Ectodermal cell (in vitro differentiated cells): ENCODE measurements around the gene CERKL.

Experiments used
- H3K27ac ChIP-seq: 2 replicates; pipeline ENCODE4 v1.7.0; 2013; ENCODE audit warnings: mild to moderate bottlenecking, low read depth, low read length; ENCODE audit not compliant: insufficient read depth, poor library complexity, severe bottlenecking
- H3K27me3 ChIP-seq: 2 replicates; pipeline ENCODE4 v1.7.0; 2013; ENCODE audit warnings: mild to moderate bottlenecking, low read length; ENCODE audit not compliant: insufficient read depth, control insufficient read depth, poor library complexity, severe bottlenecking
- H3K36me3 ChIP-seq: one replicate; pipeline ENCODE4 v1.7.0; 2013; ENCODE audit warnings: low read length; ENCODE audit not compliant: control insufficient read depth, insufficient read depth
- H3K4me1 ChIP-seq: one replicate; pipeline ENCODE4 v1.7.0; 2013; ENCODE audit warnings: low read length; ENCODE audit not compliant: control insufficient read depth, insufficient read depth
- H3K4me3 ChIP-seq: 2 replicates; pipeline ENCODE4 v1.7.0; 2013; ENCODE audit warnings: low read depth, low read length, control low read depth; ENCODE audit not compliant: insufficient read depth
- H3K9me3 ChIP-seq: 2 replicates; pipeline ENCODE4 v1.7.0; 2013; ENCODE audit warnings: mild to moderate bottlenecking, low read length, moderate library complexity; ENCODE audit not compliant: control insufficient read depth
- WGBS, 2 experiments: methylation state at CpG; one replicate each; pipeline ENCODE4 v1.1.7; 2013; ENCODE audit warnings: missing lambda C conversion rate in 2 of 2; 5-methylcytosine and 5-hydroxymethylcytosine counted together

Gene CERKL

DNA sequence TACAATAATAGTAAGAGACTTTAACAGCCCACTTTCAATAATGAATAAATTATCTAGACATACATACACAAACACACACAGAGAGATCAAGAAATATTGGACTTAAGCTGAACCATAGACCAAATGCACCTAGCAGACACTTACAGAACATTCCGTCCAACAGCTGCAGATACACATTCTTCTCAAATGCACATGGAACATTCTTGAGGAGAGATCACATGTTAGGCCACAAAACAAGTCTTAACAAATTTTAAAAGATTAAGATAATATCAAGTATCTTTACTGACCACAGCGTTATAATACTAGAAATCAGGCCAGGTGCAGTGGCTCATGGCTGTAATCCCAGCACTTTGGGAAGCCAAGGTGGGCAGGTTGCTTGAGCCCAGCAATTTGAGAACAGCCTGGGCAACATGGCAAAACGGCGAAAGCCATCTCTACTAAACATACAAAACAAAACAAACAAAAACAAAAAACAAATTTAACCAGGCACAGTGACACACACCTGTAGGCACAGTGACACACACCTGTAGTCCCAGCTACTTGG is 7.4 kb downstream of the CERKL start:
- no peaks in the 10 kb centered on the region for H3K4me1 ChIP-seq
- no peaks in the 10 kb centered on the region for H3K36me3 ChIP-seq
- no peak overlapping the region for H3K4me3 ChIP-seq
- WGBS, 2 experiments, result 86 to 88% methylated on average over 4 of the region's 4 CpGs
- no peak overlapping the region for H3K27ac ChIP-seq
- H3K27me3 ChIP-seq, result peaks cover 21% of the 10 kb centered on the region
- no peaks in the 10 kb centered on the region for H3K9me3 ChIP-seq

DNA sequence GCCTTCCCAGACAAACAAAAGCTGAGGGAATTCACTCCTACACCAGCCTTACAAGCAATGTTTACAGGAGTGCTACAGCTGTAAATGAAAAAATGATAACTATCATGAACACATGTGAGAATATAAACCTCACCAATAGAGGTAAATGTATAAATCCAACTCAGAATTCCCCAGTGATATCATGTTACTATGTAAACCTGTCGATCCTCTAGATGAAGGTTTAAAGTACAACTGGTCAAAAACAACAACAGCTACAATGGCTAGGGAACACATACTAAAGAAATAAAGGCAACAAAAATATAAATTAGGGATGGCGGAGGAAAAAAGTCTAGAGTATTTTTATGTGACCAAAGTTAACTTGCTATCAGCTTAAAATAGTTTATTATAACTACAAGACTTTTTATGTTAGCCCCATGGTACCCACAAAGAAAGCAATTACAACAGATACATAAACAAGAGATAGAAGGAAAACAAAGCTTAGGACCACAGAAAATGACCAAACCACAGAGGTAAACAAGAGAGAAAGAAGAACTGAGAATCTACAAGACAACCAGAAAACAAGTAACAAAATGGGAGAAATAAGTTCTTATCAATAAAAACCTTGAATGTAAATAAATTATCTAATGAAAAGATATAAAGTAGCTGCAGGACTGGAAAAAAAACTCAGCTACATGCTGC is 8.3 kb downstream of the CERKL start:
- 100% methylated on average over 1 of the region's 2 CpGs for WGBS, 2 experiments
- no peaks in the 10 kb centered on the region for H3K4me1 ChIP-seq
- H3K27me3 ChIP-seq, result peaks cover 12% of the 10 kb centered on the region
- no peaks in the 10 kb centered on the region for H3K36me3 ChIP-seq
- no peak overlapping the region for H3K4me3 ChIP-seq
- H3K27ac ChIP-seq, result no peak overlapping the region
- no peaks in the 10 kb centered on the region for H3K9me3 ChIP-seq

DNA sequence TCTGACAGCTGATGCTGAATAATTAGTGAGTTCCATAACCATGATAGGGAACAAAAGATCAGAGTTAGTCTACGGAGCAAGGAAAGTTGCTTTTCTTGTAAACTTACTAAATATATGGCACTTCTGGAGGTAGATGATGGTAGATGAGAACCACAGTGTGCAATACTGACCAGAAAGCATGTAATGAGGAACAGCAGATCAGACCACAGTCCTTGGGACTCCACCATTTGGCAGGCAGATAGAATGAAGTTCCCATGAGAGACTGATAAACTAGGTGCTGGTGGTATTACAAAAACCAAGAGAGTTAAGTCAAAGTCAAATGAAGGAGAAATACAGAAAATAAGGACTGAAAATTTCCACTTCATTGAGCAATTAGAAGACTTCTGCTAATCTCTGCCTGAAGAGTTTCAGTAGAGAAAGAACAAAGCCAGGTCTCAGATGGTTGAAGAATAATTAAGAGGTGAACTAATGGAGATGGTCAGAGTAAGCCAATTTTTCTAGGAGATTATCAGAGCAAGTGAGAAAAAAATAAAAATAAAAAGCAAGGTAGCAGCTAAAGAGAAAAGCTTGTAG is 10.4 kb downstream of the CERKL start:
- Histone ChIP-seq H3K4me3 (no peak overlapping the region), H3K27ac (no peak overlapping the region), H3K4me1 (no peaks in the 10 kb centered on the region), H3K36me3 (no peaks in the 10 kb centered on the region), H3K9me3 (no peaks in the 10 kb centered on the region), H3K27me3 (no peaks in the 10 kb centered on the region)
- WGBS, 2 experiments, result 88 to 96% methylated on average over 1 of the region's 1 CpG

- no peaks in the 10 kb centered on the region for H3K9me3 ChIP-seq
- H3K36me3 ChIP-seq, result no peaks in the 10 kb centered on the region
- H3K27me3 ChIP-seq, result no peaks in the 10 kb centered on the region
- H3K4me1 ChIP-seq, result no peaks in the 10 kb centered on the region
- 83 to 94% methylated on average over 1 of the region's 1 CpG for WGBS, 2 experiments
- no peak overlapping the region for H3K27ac ChIP-seq
- H3K4me3 ChIP-seq, result no peak overlapping the region
These were observed 13.8 kb downstream of the CERKL start for GRCh38 chr2:181643151-181643550.

DNA sequence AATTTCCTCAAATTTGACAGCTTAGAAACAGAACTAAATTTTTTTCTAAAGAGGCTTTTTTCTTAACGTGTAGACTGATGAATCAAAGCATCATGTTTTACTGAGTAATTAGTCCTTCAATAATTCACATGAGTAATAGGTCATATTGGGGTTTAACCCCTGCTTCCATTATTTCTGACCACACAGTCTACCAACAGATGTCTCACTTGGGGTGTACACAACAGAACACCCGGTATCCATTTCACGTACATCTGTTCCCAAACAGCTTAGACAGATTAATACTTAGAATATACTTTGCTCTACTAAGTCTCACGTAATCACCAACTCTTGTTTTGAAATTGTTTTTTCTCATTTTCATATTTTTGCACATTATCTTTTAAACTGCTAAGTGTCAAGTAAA is 14.8 kb downstream of the CERKL start:
- Histone ChIP-seq H3K36me3 (no peaks in the 10 kb centered on the region), H3K4me1 (no peaks in the 10 kb centered on the region), H3K27ac (no peak overlapping the region), H3K27me3 (no peaks in the 10 kb centered on the region), H3K4me3 (no peak overlapping the region), H3K9me3 (no peaks in the 10 kb centered on the region)
- 87 to 93% methylated on average over 3 to 4 of the region's 4 CpGs for WGBS, 2 experiments

GRCh38 chr2:181639686-181640085 is 17.2 kb downstream of the CERKL start:
- no peaks in the 10 kb centered on the region for H3K4me1 ChIP-seq
- no peaks in the 10 kb centered on the region for H3K27me3 ChIP-seq
- WGBS, 2 experiments, result 0% methylated on average over 1 of the region's 1 CpG
- H3K36me3 ChIP-seq, result no peaks in the 10 kb centered on the region
- no peak overlapping the region for H3K4me3 ChIP-seq
- no peaks in the 10 kb centered on the region for H3K9me3 ChIP-seq
- no peak overlapping the region for H3K27ac ChIP-seq

DNA sequence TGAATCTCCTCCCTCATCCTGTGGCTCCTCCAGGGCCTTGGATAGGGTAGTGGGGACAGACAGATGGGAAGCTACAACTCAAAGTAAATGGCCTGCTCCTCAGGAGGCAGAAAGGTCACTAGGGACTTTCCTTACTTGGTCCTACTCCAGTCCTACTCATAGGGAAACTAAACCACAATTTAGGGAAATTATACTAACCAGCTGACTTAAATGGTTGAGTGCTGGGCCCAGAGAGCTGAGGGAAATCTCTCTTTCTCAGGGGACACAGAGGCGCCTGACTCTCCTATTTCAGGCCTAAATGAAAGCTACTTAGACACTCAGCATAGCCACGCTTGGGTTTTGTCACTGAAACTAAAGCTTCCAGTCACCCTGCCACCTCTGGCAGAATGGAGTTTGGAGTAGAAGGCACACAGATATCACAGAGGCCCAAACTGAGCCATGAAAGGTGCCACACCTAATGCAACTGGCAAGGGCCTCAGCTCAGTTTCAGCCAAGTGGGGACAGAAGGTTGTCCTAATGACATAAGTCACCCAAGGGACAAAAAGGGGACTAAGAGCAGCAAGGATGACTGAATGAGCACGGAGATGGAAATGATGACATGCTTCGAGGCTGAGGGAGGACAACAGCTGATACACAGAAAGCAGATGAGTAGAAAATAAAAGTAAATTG is 24.0 kb downstream of the CERKL start:
- H3K4me1 ChIP-seq, result no peaks in the 10 kb centered on the region
- H3K4me3 ChIP-seq, result no peak overlapping the region
- H3K27ac ChIP-seq, result no peak overlapping the region
- WGBS, 2 experiments, result 92 to 94% methylated on average over 4 of the region's 4 CpGs
- H3K27me3 ChIP-seq, result no peaks in the 10 kb centered on the region
- H3K36me3 ChIP-seq, result no peaks in the 10 kb centered on the region
- H3K9me3 ChIP-seq, result no peaks in the 10 kb centered on the region

- Histone ChIP-seq H3K36me3 (no peaks in the 10 kb centered on the region), H3K9me3 (no peaks in the 10 kb centered on the region), H3K4me1 (no peaks in the 10 kb centered on the region), H3K4me3 (no peak overlapping the region), H3K27ac (no peak overlapping the region), H3K27me3 (no peaks in the 10 kb centered on the region)
- 100% methylated on average over 1 of the region's 3 CpGs; no CpG with 5 or more reads in 1 of the 2 experiments for WGBS, 2 experiments
These were observed 28.0 kb downstream of the CERKL start for GRCh38 chr2:181628590-181629585.

DNA sequence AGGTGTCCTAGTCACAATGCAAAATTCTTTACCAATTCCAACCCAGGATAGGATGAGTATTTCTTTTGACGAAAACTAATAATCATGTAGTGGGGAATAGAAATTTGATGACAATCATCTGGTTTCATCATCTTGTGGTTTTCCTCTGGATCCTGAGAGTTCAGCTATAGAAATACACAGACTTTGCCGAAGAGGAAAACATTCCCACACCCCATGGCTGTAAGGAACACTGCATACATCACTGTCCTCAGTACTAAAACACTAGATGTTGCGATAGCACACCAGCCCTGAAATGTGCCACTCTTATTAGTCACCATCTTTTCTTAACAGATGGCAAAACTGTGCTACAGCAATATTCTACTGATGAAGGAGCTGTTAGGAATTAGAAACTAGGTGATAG is 29.4 kb downstream of the CERKL start:
- H3K9me3 ChIP-seq, result no peaks in the 10 kb centered on the region
- WGBS, 2 experiments, result 92 to 93% methylated on average over 3 of the region's 3 CpGs
- H3K27me3 ChIP-seq, result no peaks in the 10 kb centered on the region
- H3K27ac ChIP-seq, result no peak overlapping the region
- no peaks in the 10 kb centered on the region for H3K4me1 ChIP-seq
- no peak overlapping the region for H3K4me3 ChIP-seq
- H3K36me3 ChIP-seq, result no peaks in the 10 kb centered on the region
